ENCODE measurements around the gene POLRMT. TPM values are rescaled to one million over a fixed set of nuclear protein-coding genes. Genes with fewer than 3 reads are reported as not detected.

Gene POLRMT
- total RNA-seq = 15.2 and 19.7 TPM in 2 replicates

GRCh38 chr19:633068-633785 is at the start of gene POLRMT:
TSS of gene POLRMT (minus strand) at chr19:633537. CDS start at chr19:633512, 25 bp downstream.

GRCh38 chr19:676339-677105 is 43.2 kb upstream of the POLRMT start, which contains the start of gene FSTL3:
TSS of gene FSTL3 (plus strand) at chr19:676392. CDS start at chr19:676424, 32 bp downstream.

GRCh38 chr19:662962-663681 is 29.8 kb upstream of the POLRMT start, which contains the start of gene RNF126:
TSS of gene RNF126 (minus strand) at chr19:663214. CDS start at chr19:663121, 93 bp downstream.

GRCh38 chr19:639253-640160 is 6.2 kb upstream of the POLRMT start, which contains the start of gene FGF22:
TSS of gene FGF22 (plus strand) at chr19:639879. CDS start at chr19:639926, 47 bp downstream.

GRCh38 chr19:589693-590395 is 43.5 kb downstream of the POLRMT start, which contains the start of gene HCN2:
TSS of gene HCN2 (plus strand) at chr19:589881. CDS start at chr19:589946, 65 bp downstream.

GRCh38 chr19:572140-572742 is 61.1 kb downstream of the POLRMT start, which contains the start of gene BSG:
TSS of gene BSG (plus strand) at chr19:572596. CDS start at chr19:572635, 39 bp downstream.

Other genes starting within 250 kb of the POLRMT start
- gene C2CD4C, start 224.4 kb downstream of the POLRMT start, total RNA-seq = not detected in 2 replicates
- gene SHC2, start 172.5 kb downstream of the POLRMT start, total RNA-seq = 1.1 and 1.3 TPM in 2 replicates
- gene MADCAM1, start 137.1 kb downstream of the POLRMT start, total RNA-seq = 0.14 and 0.28 TPM in 2 replicates
- gene TPGS1, start 126.0 kb downstream of the POLRMT start, total RNA-seq = 30.2 and 31.9 TPM in 2 replicates
- gene CDC34, start 101.8 kb downstream of the POLRMT start, total RNA-seq = 69.8 and 75.4 TPM in 2 replicates
- 0.28 TPM in 1 of 2 replicates, not detected in the other for gene GZMM, start 89.5 kb downstream of the POLRMT start, total RNA-seq
- 296 and 318 TPM in 2 replicates for gene BSG, start 60.9 kb downstream of the POLRMT start, total RNA-seq
- gene HCN2, start 43.7 kb downstream of the POLRMT start, total RNA-seq = 0.71 and 1.3 TPM in 2 replicates
- gene FGF22, start 6.3 kb upstream of the POLRMT start, total RNA-seq = under 0.01 and 0.09 TPM in 2 replicates
- 15.1 and 15.2 TPM in 2 replicates for gene RNF126, start 29.7 kb upstream of the POLRMT start, total RNA-seq
- 43.2 and 92.6 TPM in 2 replicates for gene FSTL3, start 42.9 kb upstream of the POLRMT start, total RNA-seq
- gene PRSS57, start 61.9 kb upstream of the POLRMT start, total RNA-seq = not detected in 2 replicates
- gene PALM, start 75.4 kb upstream of the POLRMT start, total RNA-seq = 4.8 and 15.6 TPM in 2 replicates
- gene MISP, start 117.6 kb upstream of the POLRMT start, total RNA-seq = 0.18 and 0.28 TPM in 2 replicates
- 65.2 and 67.6 TPM in 2 replicates for gene PTBP1, start 163.9 kb upstream of the POLRMT start, total RNA-seq
- 0.57 and 1.1 TPM in 2 replicates for gene PLPPR3, start 188.4 kb upstream of the POLRMT start, total RNA-seq
- gene AZU1, start 194.3 kb upstream of the POLRMT start, total RNA-seq = 0.18 TPM in 1 of 2 replicates, not detected in the other
- not detected in 2 replicates for gene PRTN3, start 207.5 kb upstream of the POLRMT start, total RNA-seq
- gene ELANE, start 218.8 kb upstream of the POLRMT start, total RNA-seq = 0.46 and 0.85 TPM in 2 replicates
- gene CFD, start 226.1 kb upstream of the POLRMT start, total RNA-seq = 61.8 and 93.7 TPM in 2 replicates